Natural killer cell (primary cell): ENCODE measurements around the gene PARVA. TPM values are rescaled to one million over a fixed set of nuclear protein-coding genes. Genes with fewer than 3 reads are reported as not detected.

Experiments used
- ATAC-seq, 3 donors: fragments of 150-1000 bp in 2 of 3; fragments of 200-7000 bp in 1 of 3; cut with Tn5 transposase; 1 replicate in 1 of 3; 2 replicates in 2 of 3; pipeline ENCODE4 v1.10.0; 2021; ENCODE audit warnings: mild to moderate bottlenecking in 2 of 3, moderate library complexity in 2 of 3
- DNase-seq, 2 donors: peaks; one replicate each; pipeline versions ENCODE4 v3.0.0 to v3.0.0-alpha.2; 2013 to 2021; ENCODE audit warnings: mixed read lengths in 1 of 2
- H3K27ac ChIP-seq: one replicate; pipeline ENCODE4 v1.5.1; 2013; ENCODE audit warnings: mild to moderate bottlenecking, low read length
- H3K27me3 ChIP-seq: one replicate; pipeline ENCODE4 v1.6.1; 2013; ENCODE audit warnings: low read length; ENCODE audit not compliant: control insufficient read depth, insufficient read depth
- H3K36me3 ChIP-seq: one replicate; pipeline ENCODE4 v1.6.1; 2013; ENCODE audit warnings: low read length; ENCODE audit not compliant: control insufficient read depth, insufficient read depth
- H3K4me1 ChIP-seq: one replicate; pipeline ENCODE4 v1.6.1; 2013; ENCODE audit warnings: low read length; ENCODE audit not compliant: control insufficient read depth, insufficient read depth
- H3K4me3 ChIP-seq: one replicate; pipeline ENCODE4 v1.5.1; 2013; ENCODE audit warnings: low read length
- H3K9me3 ChIP-seq: one replicate; pipeline ENCODE4 v1.6.1; 2013; ENCODE audit warnings: low read length; ENCODE audit not compliant: control insufficient read depth, insufficient read depth
- H3K27ac Mint-ChIP-seq, 2 donors: one replicate each; pipeline ENCODE4 v1.8.0; 2022; ENCODE audit warnings: mild to moderate bottlenecking in 2 of 2, mixed read lengths in 2 of 2, moderate library complexity in 1 of 2
- H3K27me3 Mint-ChIP-seq, 2 donors: one replicate each; pipeline ENCODE4 v1.8.0; 2022; ENCODE audit warnings: low read depth in 2 of 2, mixed read lengths in 2 of 2
- H3K36me3 Mint-ChIP-seq: one replicate; pipeline ENCODE4 v1.8.0; 2022; ENCODE audit warnings: mixed read lengths
- H3K4me1 Mint-ChIP-seq, 2 donors: one replicate each; pipeline ENCODE4 v1.8.0; 2022; ENCODE audit warnings: mixed read lengths in 2 of 2
- H3K4me3 Mint-ChIP-seq: one replicate; pipeline ENCODE4 v1.8.0; 2022; ENCODE audit warnings: mild to moderate bottlenecking, moderate library complexity, mixed read lengths
- H3K9me3 Mint-ChIP-seq, 2 donors: one replicate each; pipeline ENCODE4 v1.8.0; 2022; ENCODE audit warnings: mixed read lengths in 2 of 2
- WGBS: methylation state at CpG from one replicate; pipeline ENCODE4 v1.1.7; 2013; ENCODE audit warnings: missing lambda C conversion rate; ENCODE audit not compliant: insufficient coverage; 5-methylcytosine and 5-hydroxymethylcytosine counted together
- intact Hi-C: fragments of 100-400 bp; cut with micrococcal nuclease; formaldehyde crosslinking; loops from one replicate; pipeline ENCODE4 v1.14.2; 2022
- total RNA-seq, 4 donors: library from RNA; stranded (reverse); fragments of 120-200 nt in 1 of 4; gene quantifications; one replicate each; pipeline versions ENCODE4 v1.2.3 to v1.2.4, GENCODE V29; 2013 to 2022
- TF ChIP-seq, protein P1 (sequence below): fragments of 200-600 bp; IDR thresholded peaks from one replicate; pipeline ENCODE4 v1.8.0; 2022; ENCODE audit warnings: antibody characterized with exemption

PARVA gene
- total RNA-seq, 3 donors from 2014 or later (not counting 1 experiment from before 2014, with no cell fraction given), result 0.07 to 1.0 TPM; not detected in 1

DNA sequence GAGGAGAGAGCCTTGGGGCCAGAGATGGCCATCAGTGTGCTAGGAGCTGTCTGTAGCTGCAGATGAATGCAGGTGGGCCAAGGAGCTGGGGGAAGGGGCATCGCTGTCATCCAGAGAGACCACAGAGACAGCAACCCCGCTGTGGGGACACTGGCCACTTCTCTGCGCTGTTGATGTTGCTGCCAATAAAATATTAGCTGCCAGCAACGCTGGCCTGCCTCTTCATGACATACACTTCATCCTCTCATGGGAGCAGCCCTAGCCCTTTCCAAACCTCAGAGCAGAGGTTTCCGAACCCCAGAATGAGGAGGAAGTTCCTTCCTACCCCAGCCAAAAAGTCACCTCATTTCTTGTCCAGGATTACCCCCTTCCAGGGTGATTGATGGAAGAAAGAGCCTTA, 106.2 kb downstream of the PARVA start:
- Histone ChIP-seq H3K36me3 (no peaks in the 10 kb centered on the region), H3K27me3 (no peaks in the 10 kb centered on the region), H3K4me3 (no peak overlapping the region), H3K27ac (no peak overlapping the region), H3K9me3 (no peaks in the 10 kb centered on the region), H3K4me1 (no peaks in the 10 kb centered on the region)
- Mint-ChIP-seq H3K4me3 (no peak overlapping the region), H3K4me1 (no peaks in the 10 kb centered on the region), H3K27me3 (peaks cover 10 to 15% of the 10 kb centered on the region in 2 donors), H3K36me3 (no peaks in the 10 kb centered on the region), H3K9me3 (peaks cover under 1 to 2% of the 10 kb centered on the region in 2 donors), H3K27ac (no peak overlapping the region)
- intact Hi-C loops, result no loop called here
- WGBS, result 87% methylated on average over 4 of the region's 5 CpGs
- TF ChIP-seq, protein P1, sequence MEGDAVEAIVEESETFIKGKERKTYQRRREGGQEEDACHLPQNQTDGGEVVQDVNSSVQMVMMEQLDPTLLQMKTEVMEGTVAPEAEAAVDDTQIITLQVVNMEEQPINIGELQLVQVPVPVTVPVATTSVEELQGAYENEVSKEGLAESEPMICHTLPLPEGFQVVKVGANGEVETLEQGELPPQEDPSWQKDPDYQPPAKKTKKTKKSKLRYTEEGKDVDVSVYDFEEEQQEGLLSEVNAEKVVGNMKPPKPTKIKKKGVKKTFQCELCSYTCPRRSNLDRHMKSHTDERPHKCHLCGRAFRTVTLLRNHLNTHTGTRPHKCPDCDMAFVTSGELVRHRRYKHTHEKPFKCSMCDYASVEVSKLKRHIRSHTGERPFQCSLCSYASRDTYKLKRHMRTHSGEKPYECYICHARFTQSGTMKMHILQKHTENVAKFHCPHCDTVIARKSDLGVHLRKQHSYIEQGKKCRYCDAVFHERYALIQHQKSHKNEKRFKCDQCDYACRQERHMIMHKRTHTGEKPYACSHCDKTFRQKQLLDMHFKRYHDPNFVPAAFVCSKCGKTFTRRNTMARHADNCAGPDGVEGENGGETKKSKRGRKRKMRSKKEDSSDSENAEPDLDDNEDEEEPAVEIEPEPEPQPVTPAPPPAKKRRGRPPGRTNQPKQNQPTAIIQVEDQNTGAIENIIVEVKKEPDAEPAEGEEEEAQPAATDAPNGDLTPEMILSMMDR, result no peak
- no peak for DNase-seq
- no peak for ATAC-seq

GRCh38 chr11:12485328-12485727, 108.0 kb downstream of the PARVA start:
- Mint-ChIP-seq H3K4me3 (no peak overlapping the region), H3K27ac (no peak overlapping the region)
- no peak for ATAC-seq

DNA sequence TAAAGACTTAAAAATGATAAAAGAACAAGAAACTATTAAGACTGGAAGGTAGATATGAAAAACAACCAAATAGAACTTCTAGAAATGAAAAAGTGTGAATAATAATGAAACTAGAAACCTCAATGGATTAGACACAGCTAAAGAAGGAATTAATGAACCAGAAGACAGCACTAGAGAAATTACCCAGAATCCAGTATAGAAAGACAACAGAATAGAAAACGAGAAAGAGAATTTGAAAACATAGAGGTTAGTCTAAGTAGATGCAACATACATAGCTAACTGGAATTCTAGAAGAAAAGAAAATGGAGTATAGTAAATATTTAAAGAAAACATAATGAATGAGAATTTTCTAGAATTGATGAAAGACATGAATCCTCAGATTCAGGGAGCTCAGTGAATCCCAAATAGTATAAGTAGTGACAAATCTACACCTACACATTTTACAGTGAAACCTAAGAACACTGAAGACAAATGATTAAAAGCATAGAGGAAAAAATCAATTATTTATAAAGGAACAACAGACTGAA, 111.9 kb downstream of the PARVA start:
- H3K4me3 Mint-ChIP-seq, result no peak overlapping the region
- ATAC-seq (no peak), DNase-seq (no peak)
- Histone ChIP-seq H3K9me3 (no peaks in the 10 kb centered on the region), H3K4me1 (no peaks in the 10 kb centered on the region), H3K36me3 (no peaks in the 10 kb centered on the region), H3K4me3 (no peak overlapping the region), H3K27ac (no peak overlapping the region), H3K27me3 (no peaks in the 10 kb centered on the region)
- TF ChIP-seq, protein P1, result no peak
- no CpG with 5 or more reads among the region's 1 CpG for WGBS
- no peaks in the 10 kb centered on the region for H3K4me1 Mint-ChIP-seq
- no peak overlapping the region for H3K27ac Mint-ChIP-seq
- H3K27me3 Mint-ChIP-seq, result peaks cover 17 to 18% of the 10 kb centered on the region in 2 donors
- no peaks in the 10 kb centered on the region for H3K36me3 Mint-ChIP-seq
- intact Hi-C loops, result no loop called here
- H3K9me3 Mint-ChIP-seq, result peaks cover 7 to 8% of the 10 kb centered on the region in 2 donors

More at GRCh38 chr11:12485328-12485727, 108.0 kb downstream of the PARVA start:
- Mint-ChIP-seq H3K4me1 (no peaks in the 10 kb centered on the region), H3K27me3 (peaks cover 9 to 17% of the 10 kb centered on the region in 2 donors), H3K9me3 (peaks cover 7 to 8% of the 10 kb centered on the region in 2 donors), H3K36me3 (no peaks in the 10 kb centered on the region)
- H3K4me1 ChIP-seq, result no peaks in the 10 kb centered on the region
- no peak overlapping the region for H3K27ac ChIP-seq
- no peaks in the 10 kb centered on the region for H3K27me3 ChIP-seq
- no peaks in the 10 kb centered on the region for H3K36me3 ChIP-seq
- WGBS, result 44% methylated on average over 1 of the region's 1 CpG
- TF ChIP-seq, protein P1, result no peak
- no peak overlapping the region for H3K4me3 ChIP-seq
- no peaks in the 10 kb centered on the region for H3K9me3 ChIP-seq
- intact Hi-C loops, result no loop called here
- DNase-seq, result no peak

DNA sequence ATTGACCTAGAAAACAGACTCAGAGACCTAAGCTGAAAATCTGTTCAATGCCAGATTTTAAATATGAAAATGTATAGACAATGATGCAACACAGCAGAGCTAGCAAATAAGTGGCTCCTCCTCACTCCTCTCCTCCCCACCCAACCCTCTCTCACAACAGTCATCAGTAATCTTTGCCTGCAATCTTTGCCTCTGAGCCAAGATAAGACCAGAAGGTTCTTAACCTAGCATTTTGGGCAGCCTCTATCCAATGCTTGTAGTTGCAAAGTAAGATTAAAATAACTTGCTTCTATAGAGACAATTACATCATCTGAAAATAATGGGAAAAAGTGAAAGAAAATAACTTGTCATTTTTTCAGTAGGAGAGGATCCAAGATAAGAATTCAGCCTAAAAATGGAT, 117.3 kb downstream of the PARVA start:
- TF ChIP-seq, protein P1, result no peak
- H3K27ac Mint-ChIP-seq, result no peak overlapping the region
- H3K4me3 ChIP-seq, result no peak overlapping the region
- H3K27ac ChIP-seq, result no peak overlapping the region
- peaks cover 2% of the 10 kb centered on the region for H3K27me3 ChIP-seq
- H3K4me3 Mint-ChIP-seq, result no peak overlapping the region
- H3K9me3 Mint-ChIP-seq, result no peaks in the 10 kb centered on the region
- H3K4me1 Mint-ChIP-seq, result no peaks in the 10 kb centered on the region
- DNase-seq (no peak), ATAC-seq (no peak)
- intact Hi-C loops, result no loop called here
- peaks cover 7 to 8% of the 10 kb centered on the region in 2 donors for H3K27me3 Mint-ChIP-seq
- no peaks in the 10 kb centered on the region for H3K4me1 ChIP-seq
- no peaks in the 10 kb centered on the region for H3K36me3 Mint-ChIP-seq
- H3K9me3 ChIP-seq, result no peaks in the 10 kb centered on the region
- H3K36me3 ChIP-seq, result no peaks in the 10 kb centered on the region
